Endothelial cell of hepatic sinusoid (primary cell): ENCODE measurements around the gene N4BP3.
"Not testable (repeated sequence)": the region's sequence is repeated elsewhere in the genome, so short reads cannot be mapped to it uniquely, and the experiment has no call there.

Source experiments
- in situ Hi-C: cut with HindIII; loops from 2 replicates; pipeline ENCODE4 v1.10.0; 2017; ENCODE audit warnings: low sequenced_read_pairs

N4BP3 gene

GRCh38 chr5:178113141-178113787 is at the start of gene N4BP3:
TSS of gene N4BP3 (plus strand) at chr5:178113532. CDS start at chr5:178119584, 6,052 bp downstream.
- in situ Hi-C loops, result no loop called here

- in situ Hi-C loops, result no loop called here
Observed at GRCh38 chr5:178067755-178068154, 45.6 kb upstream of the N4BP3 start.

GRCh38 chr5:178068293-178068692 is 45.0 kb upstream of the N4BP3 start:
- in situ Hi-C loops, result no loop called here

GRCh38 chr5:178069909-178070308 is 43.4 kb upstream of the N4BP3 start:
- in situ Hi-C loops, result no loop called here

- in situ Hi-C loops, result no loop called here
Observed at GRCh38 chr5:178071108-178071507, 42.2 kb upstream of the N4BP3 start.

- in situ Hi-C loops, result no loop called here
Observed at GRCh38 chr5:178072749-178073148, 40.6 kb upstream of the N4BP3 start.

GRCh38 chr5:178074266-178074952 is 38.9 kb upstream of the N4BP3 start:
- in situ Hi-C loops, result no loop called here

GRCh38 chr5:178076965-178077364 is 36.4 kb upstream of the N4BP3 start:
- in situ Hi-C loops, result loop anchor here (5.0 kb wide), 1 partner anchor 65 kb away; no protein-coding TSS in a partner anchor

GRCh38 chr5:178077751-178078150 is 35.6 kb upstream of the N4BP3 start:
- in situ Hi-C loops, result loop anchor here (5.0 kb wide), 1 partner anchor 65 kb away; no protein-coding TSS in a partner anchor

- in situ Hi-C loops, result loop anchor here (5.0 kb wide), 1 partner anchor 64 kb away; no protein-coding TSS in a partner anchor
Observed at GRCh38 chr5:178078197-178079010, 34.9 kb upstream of the N4BP3 start.

GRCh38 chr5:178080056-178080455 is 33.3 kb upstream of the N4BP3 start:
- in situ Hi-C loops, result no loop called here

- in situ Hi-C loops, result no loop called here
Observed at GRCh38 chr5:178080618-178081410, 32.5 kb upstream of the N4BP3 start.

- in situ Hi-C loops, result no loop called here
Observed at GRCh38 chr5:178081571-178082243, 31.6 kb upstream of the N4BP3 start.

- in situ Hi-C loops, result no loop called here
Observed at GRCh38 chr5:178083922-178084321, 29.4 kb upstream of the N4BP3 start.

- in situ Hi-C loops, result no loop called here
Observed at GRCh38 chr5:178085316-178085715, 28.0 kb upstream of the N4BP3 start.

GRCh38 chr5:178086266-178086665 is 27.1 kb upstream of the N4BP3 start:
- in situ Hi-C loops, result no loop called here

- in situ Hi-C loops, result not testable (repeated sequence)
Observed at GRCh38 chr5:178087199-178087598, 26.1 kb upstream of the N4BP3 start.

GRCh38 chr5:178090856-178091255 is 22.5 kb upstream of the N4BP3 start:
- in situ Hi-C loops, result no loop called here

- in situ Hi-C loops, result no loop called here
Observed at GRCh38 chr5:178093134-178093533, 20.2 kb upstream of the N4BP3 start.

GRCh38 chr5:178094345-178094744 is 19.0 kb upstream of the N4BP3 start:
- in situ Hi-C loops, result no loop called here
